HG03135 (cell line): Measurements from ENCODE around the gene STK4.
"Not testable (repeated sequence)": the region's sequence is repeated elsewhere in the genome, so short reads cannot be mapped to it uniquely, and the experiment has no call there.

Experiments
- ATAC-seq: cut with Tn5 transposase; IDR thresholded peaks from one replicate; pipeline ENCODE4 v1.9.1; 2021; ENCODE audit warnings: mild to moderate bottlenecking, moderate library complexity; ENCODE audit not compliant: unreplicated experiment

Gene STK4

GRCh38 chr20:45021631-45022030 is 55.3 kb downstream of the STK4 start:
- no peak for ATAC-seq

GRCh38 chr20:45023140-45023539 is 56.8 kb downstream of the STK4 start:
- ATAC-seq: not testable (repeated sequence)

DNA sequence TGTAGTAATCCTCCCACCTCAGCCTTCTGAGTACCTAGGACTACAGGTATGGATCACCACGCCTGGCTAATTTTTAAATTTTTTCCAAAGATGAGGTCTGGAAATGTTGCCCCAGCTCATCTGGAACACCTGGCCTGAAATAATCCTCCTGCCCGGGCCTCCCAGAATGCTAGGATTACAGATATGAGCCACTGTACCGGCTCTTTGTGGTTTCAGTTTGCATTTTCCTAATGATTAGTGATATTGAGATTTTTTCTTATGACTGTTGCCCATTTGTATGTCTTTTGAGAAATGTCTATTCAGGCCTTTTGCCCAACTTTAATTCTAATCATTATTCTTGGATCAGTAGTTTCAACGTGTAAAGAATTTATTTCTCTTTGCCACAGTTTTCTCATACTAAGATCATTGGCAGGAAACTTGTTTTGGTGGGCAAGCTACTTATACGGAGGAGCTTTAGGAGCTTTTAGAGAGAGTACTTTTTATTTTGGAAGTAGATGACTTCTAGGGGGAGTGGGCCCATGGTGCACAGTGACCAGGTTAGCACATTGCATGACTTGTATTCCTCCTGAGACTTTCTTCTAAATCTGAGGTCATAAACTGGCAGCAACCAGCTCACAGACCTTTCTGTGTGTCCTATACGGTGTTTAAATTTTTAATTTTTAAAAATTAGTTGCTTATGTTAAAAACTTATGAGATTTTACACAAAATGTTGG is 62.3 kb downstream of the STK4 start:
- ATAC-seq: no peak

- no peak for ATAC-seq
Observed at GRCh38 chr20:45029884-45030283, 63.6 kb downstream of the STK4 start.

DNA sequence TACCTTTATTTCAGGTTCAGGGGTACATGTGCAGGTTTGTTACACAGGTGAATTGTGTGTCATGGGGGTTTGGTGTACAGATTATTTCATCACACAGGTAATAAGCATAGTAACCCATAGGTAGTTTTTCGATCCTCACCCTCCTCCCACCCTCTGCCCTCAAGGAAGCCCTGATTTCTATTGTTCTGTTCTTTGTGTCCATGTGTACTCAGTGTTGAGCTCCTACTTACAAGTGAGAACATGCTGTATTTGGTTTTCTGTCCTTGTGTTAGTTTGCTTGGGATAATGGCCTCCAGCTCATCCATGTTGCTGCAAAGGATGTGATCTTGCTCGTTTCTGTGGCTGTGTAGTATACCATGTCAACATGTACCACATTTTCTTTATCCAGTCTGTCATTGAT is 66.0 kb downstream of the STK4 start:
- ATAC-seq: no peak

DNA sequence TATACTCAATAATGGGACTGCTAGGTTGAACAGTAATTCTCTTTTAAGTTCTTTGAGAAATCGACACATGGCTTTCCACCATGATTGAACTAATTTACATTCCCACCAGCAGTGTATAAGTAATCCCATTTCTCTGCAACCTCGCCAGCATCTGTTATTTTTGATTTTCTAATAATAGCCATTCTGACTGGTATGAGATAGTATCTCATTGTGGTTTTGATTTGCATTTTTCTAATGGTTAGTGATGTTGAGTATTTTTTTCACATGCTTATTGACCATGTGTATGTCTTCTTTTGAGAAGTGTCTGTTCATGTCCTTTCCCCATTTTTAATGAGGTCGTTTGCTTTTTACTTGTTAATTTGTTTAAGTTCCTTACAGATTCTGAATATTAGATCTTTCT is 66.5 kb downstream of the STK4 start:
- ATAC-seq: no peak

GRCh38 chr20:45034436-45034835 is 68.1 kb downstream of the STK4 start:
- ATAC-seq: no peak

GRCh38 chr20:45036044-45036755 is 69.9 kb downstream of the STK4 start:
- no peak for ATAC-seq

DNA sequence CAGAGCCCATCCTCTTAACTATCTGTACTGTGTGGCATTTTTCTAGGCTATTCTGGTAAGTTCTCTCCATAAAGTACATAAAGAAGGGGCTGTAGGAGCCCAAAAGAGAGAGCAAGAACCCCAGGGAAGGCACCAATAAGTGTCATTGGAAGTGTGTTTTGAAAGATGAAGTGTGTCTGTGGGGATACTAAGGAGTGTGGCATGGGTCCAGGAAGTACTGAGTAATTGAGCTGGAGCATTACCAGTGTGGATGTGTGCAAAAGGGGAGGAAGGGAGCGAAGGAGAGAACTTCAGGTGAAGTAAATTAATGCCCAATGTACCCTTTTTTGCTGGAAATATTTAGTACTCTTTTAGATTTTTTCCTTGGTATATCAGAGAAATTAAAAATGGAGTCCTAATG is 70.7 kb downstream of the STK4 start:
- no peak for ATAC-seq

- no peak for ATAC-seq
Observed at GRCh38 chr20:45037635-45038034, 71.3 kb downstream of the STK4 start.

DNA sequence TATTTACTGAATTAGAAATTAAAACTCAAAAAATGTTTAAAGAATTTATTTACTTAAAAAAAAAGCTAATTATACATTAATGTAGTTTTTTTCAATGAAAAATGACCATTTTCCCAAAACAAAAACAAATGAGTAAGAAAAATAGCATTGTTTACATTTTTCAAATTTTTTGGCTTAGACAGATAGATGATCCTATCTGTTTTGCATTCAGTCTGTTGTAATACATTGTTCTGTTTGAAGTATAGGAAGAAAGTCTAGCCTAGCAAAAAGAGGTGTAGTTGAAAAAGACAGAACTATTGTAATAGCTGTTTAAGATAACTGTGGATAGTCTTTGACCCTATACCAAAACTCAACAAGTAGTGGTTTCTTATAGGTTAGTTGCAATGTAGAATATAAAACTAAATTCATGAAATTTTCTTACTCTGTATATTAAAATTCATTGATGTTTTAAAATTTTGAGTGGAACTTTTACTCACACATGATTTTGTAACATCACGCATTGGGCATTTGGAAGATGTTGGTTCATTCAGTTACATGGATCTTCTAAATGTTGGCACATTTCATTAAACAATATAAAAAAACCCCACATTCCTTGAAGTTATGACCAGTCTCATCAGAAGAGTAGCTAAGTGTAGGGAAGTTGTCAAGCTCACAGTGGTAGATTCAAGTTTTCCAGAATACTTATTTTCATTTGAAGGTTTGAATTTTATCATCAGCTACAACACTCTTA is 72.6 kb downstream of the STK4 start:
- ATAC-seq: no peak

GRCh38 chr20:45039475-45039820 is 73.1 kb downstream of the STK4 start:
- ATAC-seq: no peak

GRCh38 chr20:45041464-45042337 is 75.4 kb downstream of the STK4 start:
- ATAC-seq: no peak

DNA sequence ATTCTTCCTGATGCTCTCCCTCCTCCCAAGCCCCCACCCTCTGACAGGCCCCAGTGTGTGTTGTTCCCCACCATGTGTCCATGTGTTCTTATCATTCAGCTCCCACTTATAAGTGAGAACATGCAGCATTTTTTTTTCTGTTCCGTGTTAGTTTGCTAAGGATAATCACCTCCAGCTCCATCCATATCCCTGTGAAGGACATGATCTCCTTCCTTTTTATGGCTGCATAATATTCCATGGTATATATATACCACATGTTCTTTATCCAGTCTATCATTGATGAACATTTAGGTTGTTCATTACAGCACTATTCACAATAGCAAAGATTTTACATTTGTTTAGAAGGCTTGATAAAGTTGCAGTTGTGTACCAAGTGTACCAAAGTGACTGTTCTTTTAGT is 76.7 kb downstream of the STK4 start:
- no peak for ATAC-seq

GRCh38 chr20:45044084-45044573 is 77.8 kb downstream of the STK4 start:
- ATAC-seq: no peak

DNA sequence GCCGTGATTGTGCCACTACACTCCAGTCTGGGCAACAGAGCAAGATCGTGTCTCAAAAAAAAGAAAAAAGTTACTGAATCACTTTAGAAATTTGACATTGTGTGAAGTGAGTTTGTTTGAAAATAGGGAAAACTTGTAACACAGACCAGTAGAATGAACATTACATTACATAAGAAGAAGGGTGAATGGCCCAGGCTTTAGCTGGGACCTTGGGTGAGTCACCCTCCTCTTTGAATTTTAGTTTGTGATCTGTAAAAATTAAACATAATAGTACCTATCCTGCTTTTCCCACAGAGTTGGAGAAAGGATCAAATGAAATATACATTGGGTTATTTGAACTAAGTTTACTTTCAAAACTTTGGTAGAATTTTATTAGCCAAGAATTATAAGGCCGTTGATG is 78.3 kb downstream of the STK4 start:
- no peak for ATAC-seq

DNA sequence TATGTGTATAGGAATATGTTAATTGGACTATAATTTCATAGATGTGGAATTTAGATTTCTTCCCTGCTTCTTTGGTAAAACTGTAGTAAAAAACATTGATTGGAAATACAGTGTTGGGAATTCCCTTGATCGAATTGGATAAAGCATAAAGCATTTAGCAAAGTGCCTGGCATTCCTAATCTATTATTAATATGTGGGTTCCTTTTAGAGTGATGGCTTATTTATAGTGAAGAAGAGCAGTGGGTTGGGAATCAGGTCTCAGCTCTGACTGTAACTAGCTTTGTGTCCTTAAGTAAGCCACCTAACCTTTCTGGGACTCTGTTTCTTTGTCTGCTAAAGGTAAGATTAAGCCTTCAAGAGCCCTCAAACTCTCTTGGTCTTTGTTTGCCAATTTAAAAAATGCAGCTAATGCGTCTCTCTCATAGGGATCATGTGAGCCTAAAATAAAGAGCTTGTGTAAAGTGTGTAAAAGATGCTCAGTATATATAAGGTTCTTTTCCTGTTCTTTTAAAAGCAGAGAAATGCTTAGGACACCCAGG is 81.3 kb downstream of the STK4 start:
- ATAC-seq: no peak

- no peak for ATAC-seq
Observed at GRCh38 chr20:45049438-45049837, 83.1 kb downstream of the STK4 start.

DNA sequence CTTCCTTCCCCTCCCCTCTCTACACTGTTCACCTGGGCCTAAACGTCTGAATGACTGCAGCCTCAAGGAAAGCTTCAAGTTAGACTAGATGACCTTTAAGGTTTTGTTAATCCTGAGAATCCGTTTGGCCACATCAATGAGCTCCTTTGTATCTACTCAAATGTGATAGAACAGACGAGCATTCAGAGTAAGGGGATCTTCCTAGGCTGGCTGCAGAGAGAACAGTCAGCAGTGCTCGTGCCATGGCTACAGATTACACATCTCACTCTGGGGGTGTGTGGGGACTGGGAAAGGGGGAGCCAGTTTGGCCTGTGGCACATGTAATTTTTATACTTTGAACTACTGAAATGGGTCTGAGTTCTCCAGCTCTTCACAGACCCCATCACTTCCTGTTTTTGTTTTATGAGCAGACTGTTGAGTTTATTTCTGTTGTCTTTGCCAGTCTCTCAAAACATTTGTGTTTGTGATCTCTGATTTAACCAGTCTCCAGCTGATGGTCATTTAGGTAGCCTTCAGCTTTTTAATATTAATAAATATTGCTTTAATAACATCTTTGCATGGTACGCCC is 83.7 kb downstream of the STK4 start:
- no peak for ATAC-seq
